Measurements from ENCODE around the gene CCDC107. TPM values are rescaled to one million over a fixed set of nuclear protein-coding genes. Genes with fewer than 3 reads are reported as not detected.

The CCDC107 gene
- total RNA-seq, 1 donor from 2014 or later, result 17.2 TPM

GRCh38 chr9:35682051-35682450, 24.0 kb downstream of the CCDC107 start:
- H3K27ac ChIP-seq, result no peak overlapping the region
- no peak for TF ChIP-seq POLR2A (IDR thresholded peaks at IDR 0.05)
- no peak for TF ChIP-seq POLR2AphosphoS5 (IDR thresholded peaks at IDR 0.05; ENCODE audit: insufficient read depth in 1 of 2, low read depth in 1 of 2)
- TF ChIP-seq CTCF (IDR thresholded peaks at IDR 0.05), result no peak
- no peak for DNase-seq (ENCODE audit: extremely low spot score in 2 of 2)
- peaks cover 7% of the 10 kb centered on the region for H3K4me1 ChIP-seq
- no peak overlapping the region for H3K4me3 ChIP-seq
- intact Hi-C loops (cut with DNase I), result no loop called here
- H3K27me3 ChIP-seq, result no peaks in the 10 kb centered on the region
- H3K9me3 ChIP-seq, result no peaks in the 10 kb centered on the region
- H3K36me3 ChIP-seq, result peaks cover 0 to 11% of the 10 kb centered on the region in 2 donors

- H3K4me3 ChIP-seq, result no peak overlapping the region
- H3K9me3 ChIP-seq, result no peaks in the 10 kb centered on the region
- TF ChIP-seq POLR2AphosphoS5 (IDR thresholded peaks at IDR 0.05; ENCODE audit: insufficient read depth in 1 of 2, low read depth in 1 of 2) (peak in 1 of 2 donors; percentile 28), POLR2A (IDR thresholded peaks at IDR 0.05) (no peak), CTCF (IDR thresholded peaks at IDR 0.05) (no peak)
- intact Hi-C loops (cut with DNase I), result no loop called here
- no peak for DNase-seq (ENCODE audit: extremely low spot score in 2 of 2)
- H3K36me3 ChIP-seq, result peaks cover 0 to 11% of the 10 kb centered on the region in 2 donors
- H3K27me3 ChIP-seq, result no peaks in the 10 kb centered on the region
- no peak overlapping the region for H3K27ac ChIP-seq
- peaks cover 13% of the 10 kb centered on the region for H3K4me1 ChIP-seq
These were observed 24.6 kb downstream of the CCDC107 start for GRCh38 chr9:35682520-35683315.

GRCh38 chr9:35683323-35683722, 25.2 kb downstream of the CCDC107 start:
- no peaks in the 10 kb centered on the region for H3K27me3 ChIP-seq
- no peak for TF ChIP-seq POLR2A (IDR thresholded peaks at IDR 0.05)
- no peak for TF ChIP-seq POLR2AphosphoS5 (IDR thresholded peaks at IDR 0.05; ENCODE audit: insufficient read depth in 1 of 2, low read depth in 1 of 2)
- no peak for TF ChIP-seq CTCF (IDR thresholded peaks at IDR 0.05)
- peaks cover 0 to 11% of the 10 kb centered on the region in 2 donors for H3K36me3 ChIP-seq
- intact Hi-C loops (cut with DNase I), result no loop called here
- no peaks in the 10 kb centered on the region for H3K9me3 ChIP-seq
- no peak for DNase-seq (ENCODE audit: extremely low spot score in 2 of 2)
- H3K27ac ChIP-seq, result no peak overlapping the region
- peaks cover 19% of the 10 kb centered on the region for H3K4me1 ChIP-seq
- H3K4me3 ChIP-seq, result no peak overlapping the region

GRCh38 chr9:35684921-35685320, 26.8 kb downstream of the CCDC107 start:
- no peak for DNase-seq (ENCODE audit: extremely low spot score in 2 of 2)
- peak overlapping the region in 1 of 2 donors; percentile 28 for H3K4me3 ChIP-seq
- TF ChIP-seq POLR2A (IDR thresholded peaks at IDR 0.05) (no peak), POLR2AphosphoS5 (IDR thresholded peaks at IDR 0.05; ENCODE audit: insufficient read depth in 1 of 2, low read depth in 1 of 2) (no peak), CTCF (IDR thresholded peaks at IDR 0.05) (no peak)
- H3K27ac ChIP-seq, result no peak overlapping the region
- peaks cover 27% of the 10 kb centered on the region for H3K4me1 ChIP-seq
- H3K36me3 ChIP-seq, result peaks cover 0 to 11% of the 10 kb centered on the region in 2 donors
- H3K27me3 ChIP-seq, result no peaks in the 10 kb centered on the region
- intact Hi-C loops (cut with DNase I), result no loop called here
- H3K9me3 ChIP-seq, result no peaks in the 10 kb centered on the region

GRCh38 chr9:35685506-35685905, 27.4 kb downstream of the CCDC107 start:
- Histone ChIP-seq H3K36me3 (peaks cover 0 to 11% of the 10 kb centered on the region in 2 donors), H3K4me1 (peaks cover 32% of the 10 kb centered on the region), H3K9me3 (no peaks in the 10 kb centered on the region), H3K4me3 (peak overlapping the region; percentile 19 to 28), H3K27ac (no peak overlapping the region), H3K27me3 (no peaks in the 10 kb centered on the region)
- intact Hi-C loops (cut with DNase I), result no loop called here
- no peak for DNase-seq (ENCODE audit: extremely low spot score in 2 of 2)
- TF ChIP-seq POLR2AphosphoS5 (IDR thresholded peaks at IDR 0.05; ENCODE audit: insufficient read depth in 1 of 2, low read depth in 1 of 2), result no peak
- no peak for TF ChIP-seq CTCF (IDR thresholded peaks at IDR 0.05)
- no peak for TF ChIP-seq POLR2A (IDR thresholded peaks at IDR 0.05)
